Prostate gland (tissue), 2 donors: ENCODE measurements around the gene BGLAP.

Experiments
- POLR2A ChIP-seq: fragments of 450-650 bp; IDR thresholded peaks from one replicate; pipeline ENCODE4 v1.6.1; 2016; ENCODE audit warnings: antibody characterized with exemption, mild to moderate bottlenecking
- TF ChIP-seq, protein P1 (sequence below), 4 experiments: fragments of 200-600 bp in 2 of 4; fragments of 450-650 bp in 2 of 4; sonication (generic) in 2 of 4; IDR thresholded peaks; 1 replicate in 3 of 4; 2 replicates in 1 of 4; pipeline ENCODE4 v1.5.1; 2016 to 2019; ENCODE audit warnings: antibody characterized with exemption in 4 of 4, mild to moderate bottlenecking in 2 of 4, moderate library complexity in 2 of 4

DNA sequence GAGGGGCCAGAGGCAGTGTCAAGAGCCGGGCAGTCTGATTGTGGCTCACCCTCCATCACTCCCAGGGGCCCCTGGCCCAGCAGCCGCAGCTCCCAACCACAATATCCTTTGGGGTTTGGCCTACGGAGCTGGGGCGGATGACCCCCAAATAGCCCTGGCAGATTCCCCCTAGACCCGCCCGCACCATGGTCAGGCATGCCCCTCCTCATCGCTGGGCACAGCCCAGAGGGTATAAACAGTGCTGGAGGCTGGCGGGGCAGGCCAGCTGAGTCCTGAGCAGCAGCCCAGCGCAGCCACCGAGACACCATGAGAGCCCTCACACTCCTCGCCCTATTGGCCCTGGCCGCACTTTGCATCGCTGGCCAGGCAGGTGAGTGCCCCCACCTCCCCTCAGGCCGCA lies at the start of gene BGLAP:
- TF ChIP-seq POLR2A, result no peak
- TF ChIP-seq, protein P1, sequence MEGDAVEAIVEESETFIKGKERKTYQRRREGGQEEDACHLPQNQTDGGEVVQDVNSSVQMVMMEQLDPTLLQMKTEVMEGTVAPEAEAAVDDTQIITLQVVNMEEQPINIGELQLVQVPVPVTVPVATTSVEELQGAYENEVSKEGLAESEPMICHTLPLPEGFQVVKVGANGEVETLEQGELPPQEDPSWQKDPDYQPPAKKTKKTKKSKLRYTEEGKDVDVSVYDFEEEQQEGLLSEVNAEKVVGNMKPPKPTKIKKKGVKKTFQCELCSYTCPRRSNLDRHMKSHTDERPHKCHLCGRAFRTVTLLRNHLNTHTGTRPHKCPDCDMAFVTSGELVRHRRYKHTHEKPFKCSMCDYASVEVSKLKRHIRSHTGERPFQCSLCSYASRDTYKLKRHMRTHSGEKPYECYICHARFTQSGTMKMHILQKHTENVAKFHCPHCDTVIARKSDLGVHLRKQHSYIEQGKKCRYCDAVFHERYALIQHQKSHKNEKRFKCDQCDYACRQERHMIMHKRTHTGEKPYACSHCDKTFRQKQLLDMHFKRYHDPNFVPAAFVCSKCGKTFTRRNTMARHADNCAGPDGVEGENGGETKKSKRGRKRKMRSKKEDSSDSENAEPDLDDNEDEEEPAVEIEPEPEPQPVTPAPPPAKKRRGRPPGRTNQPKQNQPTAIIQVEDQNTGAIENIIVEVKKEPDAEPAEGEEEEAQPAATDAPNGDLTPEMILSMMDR (IDR thresholded peaks at IDR 0.05), result no peak
